Brain microvascular endothelial cell (primary cell): Measurements from ENCODE around the gene AKTIP.

Experiments
- DNase-seq: peaks from one replicate; pipeline ENCODE4 v3.0.0-alpha.2; 2020
- H3K27ac ChIP-seq: fragments of 250-450 bp; sonication (Bioruptor Pico); 2 replicates; pipeline ENCODE4 v1.5.1; 2020; ENCODE audit warnings: mild to moderate bottlenecking, moderate library complexity
- H3K27me3 ChIP-seq: fragments of 250-450 bp; sonication (Bioruptor Pico); replicated peaks from 2 replicates; pipeline ENCODE4 v1.5.1; 2020; ENCODE audit warnings: mild to moderate bottlenecking
- H3K36me3 ChIP-seq: fragments of 250-450 bp; sonication (Bioruptor Pico); replicated peaks from 2 replicates; pipeline ENCODE4 v1.5.1; 2020; ENCODE audit warnings: mild to moderate bottlenecking
- H3K4me3 ChIP-seq: 2 replicates; pipeline ENCODE4 v1.5.1; 2011; ENCODE audit warnings: low read depth, mild to moderate bottlenecking, control low read depth, low read length, moderate library complexity
- CTCF ChIP-seq: IDR thresholded peaks from 2 replicates; pipeline ENCODE4 v1.5.1; 2011; ENCODE audit warnings: low read depth, mild to moderate bottlenecking, moderate library complexity, low read length, control low read depth, inconsistent platforms; ENCODE audit errors: missing control alignments
- in situ Hi-C: cut with HindIII; loops from 2 replicates; pipeline ENCODE4 v1.10.0; 2017; ENCODE audit warnings: low sequenced_read_pairs, low pct_ligation_motif_present

Gene AKTIP

GRCh38 chr16:53456625-53457024 lies 46.4 kb downstream of the AKTIP start:
- in situ Hi-C loops, result no loop called here
- no peak overlapping the region for H3K4me3 ChIP-seq
- H3K27ac ChIP-seq, result no peak overlapping the region
- H3K36me3 ChIP-seq, result peaks cover 19% of the 10 kb centered on the region
- TF ChIP-seq CTCF, result no peak
- DNase-seq, result no peak
- H3K27me3 ChIP-seq, result no peaks in the 10 kb centered on the region

DNA sequence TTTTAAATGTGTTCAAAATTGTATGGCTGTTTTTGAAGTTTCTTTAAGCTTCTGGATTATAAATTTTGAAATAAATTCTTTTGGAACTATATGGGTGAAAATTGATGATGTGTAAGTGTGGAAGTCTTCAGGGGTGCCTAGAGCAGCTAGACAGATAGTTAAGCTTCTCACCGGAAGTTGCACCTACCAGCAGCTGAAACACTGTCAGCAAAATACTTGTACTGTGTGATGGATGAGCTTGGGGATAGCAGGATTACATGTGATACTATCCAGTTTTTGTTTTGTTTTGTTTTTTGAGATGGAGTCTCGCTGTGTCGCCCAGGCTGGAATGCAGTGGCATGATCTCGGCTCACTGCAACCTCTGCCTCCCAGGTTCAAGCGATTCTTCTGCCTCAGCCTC lies 49.1 kb downstream of the AKTIP start:
- no peak for DNase-seq
- no peak for TF ChIP-seq CTCF
- Histone ChIP-seq H3K27me3 (no peaks in the 10 kb centered on the region), H3K27ac (no peak overlapping the region), H3K4me3 (no peak overlapping the region), H3K36me3 (peaks cover 6% of the 10 kb centered on the region)
- in situ Hi-C loops, result no loop called here

GRCh38 chr16:53449816-53450517 lies 53.0 kb downstream of the AKTIP start:
- in situ Hi-C loops, result no loop called here
- no peak overlapping the region for H3K27ac ChIP-seq
- peaks cover 6% of the 10 kb centered on the region for H3K36me3 ChIP-seq
- H3K27me3 ChIP-seq, result no peaks in the 10 kb centered on the region
- DNase-seq, result no peak
- no peak for TF ChIP-seq CTCF
- H3K4me3 ChIP-seq, result no peak overlapping the region

GRCh38 chr16:53446090-53446489 lies 56.9 kb downstream of the AKTIP start:
- no peak overlapping the region for H3K27ac ChIP-seq
- no peak overlapping the region for H3K4me3 ChIP-seq
- H3K36me3 ChIP-seq, result peaks cover 4% of the 10 kb centered on the region

DNA sequence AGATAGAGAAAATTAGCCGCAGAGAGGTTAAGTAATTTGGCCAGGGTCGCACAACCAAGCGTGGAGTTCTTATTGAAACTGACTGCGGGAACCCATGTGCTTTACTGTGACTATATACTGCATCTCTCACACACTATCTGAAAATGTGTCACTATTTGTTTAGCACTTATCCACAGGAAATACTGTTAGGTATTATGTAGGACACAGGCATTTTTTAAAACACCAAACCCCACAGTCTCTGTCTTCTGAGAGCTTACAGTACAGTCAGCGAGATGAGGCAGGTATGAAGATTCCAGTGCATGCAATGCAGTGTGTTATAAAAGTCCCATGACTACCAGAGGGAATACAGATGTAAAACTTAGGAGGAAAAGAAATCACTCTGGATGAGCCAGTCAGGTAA lies 57.5 kb downstream of the AKTIP start:
- peaks cover 4% of the 10 kb centered on the region for H3K36me3 ChIP-seq
- in situ Hi-C loops, result no loop called here
- no peak for TF ChIP-seq CTCF
- peak; percentile 4 for DNase-seq
- H3K4me3 ChIP-seq, result no peak overlapping the region
- H3K27ac ChIP-seq, result no peak overlapping the region
- no peaks in the 10 kb centered on the region for H3K27me3 ChIP-seq

More at GRCh38 chr16:53446090-53446489, 56.9 kb downstream of the AKTIP start:
- in situ Hi-C loops, result no loop called here
- DNase-seq, result no peak
- TF ChIP-seq CTCF, result no peak
- H3K27me3 ChIP-seq, result no peaks in the 10 kb centered on the region
